ENCODE measurements around the gene ZKSCAN7. TPM values are rescaled to one million over a fixed set of nuclear protein-coding genes. Genes with fewer than 3 reads are reported as not detected.

ZKSCAN7 gene
- total and polyA plus RNA-seq, 2 experiments from 2014 or later, result 4.7 to 17.8 TPM

GRCh38 chr3:44571024-44571423, 16.0 kb downstream of the ZKSCAN7 start:
- no peak overlapping the region for H3K4me2 ChIP-seq
- Mint-ChIP-seq H3K4me1 (no peaks in the 10 kb centered on the region), H3K27ac (no peak overlapping the region), H3K36me3 (ENCODE audit: low read depth) (peaks cover 65% of the 10 kb centered on the region), H3K4me3 (no peak overlapping the region), H3K27me3 (ENCODE audit: insufficient read depth, low read depth, poor library complexity) (peaks cover 2% of the 10 kb centered on the region), H3K9me3 (peaks cover 13% of the 10 kb centered on the region)
- no peaks in the 10 kb centered on the region for H3F3A ChIP-seq (replicated peaks; ENCODE audit: low read depth)
- peaks cover 40% of the 10 kb centered on the region for H3K36me3 ChIP-seq (ENCODE audit: insufficient read depth)
- H3K27ac ChIP-seq (ENCODE audit: low read depth), result no peak overlapping the region
- no peaks in the 10 kb centered on the region for H4K20me1 ChIP-seq (replicated peaks; ENCODE audit: insufficient read depth)
- ATAC-seq (no peak), DNase-seq (ENCODE audit: low spot score) (no peak)
- H3K27me3 ChIP-seq (ENCODE audit: insufficient read depth), result no peaks in the 10 kb centered on the region
- H3K4me3 ChIP-seq, result no peak overlapping the region
- H3K79me2 ChIP-seq (replicated peaks; ENCODE audit: insufficient read depth), result peaks cover 2% of the 10 kb centered on the region; the same call in 1 of the 2 replicates
- no peak for TF ChIP-seq EZH2phosphoT487 (IDR thresholded peaks at IDR 0.05; ENCODE audit: unreplicated experiment)
- no peak for TF ChIP-seq POLR2AphosphoS5 (IDR thresholded peaks at IDR 0.05; ENCODE audit: low read depth)
- no peak for TF ChIP-seq ZNF114 (CRISPR knock-in tag; IDR thresholded peaks at IDR 0.05)
- TF ChIP-seq EZH2 (IDR thresholded peaks at IDR 0.05; ENCODE audit: low read depth, unreplicated experiment), result no peak
- TF ChIP-seq, protein P1, sequence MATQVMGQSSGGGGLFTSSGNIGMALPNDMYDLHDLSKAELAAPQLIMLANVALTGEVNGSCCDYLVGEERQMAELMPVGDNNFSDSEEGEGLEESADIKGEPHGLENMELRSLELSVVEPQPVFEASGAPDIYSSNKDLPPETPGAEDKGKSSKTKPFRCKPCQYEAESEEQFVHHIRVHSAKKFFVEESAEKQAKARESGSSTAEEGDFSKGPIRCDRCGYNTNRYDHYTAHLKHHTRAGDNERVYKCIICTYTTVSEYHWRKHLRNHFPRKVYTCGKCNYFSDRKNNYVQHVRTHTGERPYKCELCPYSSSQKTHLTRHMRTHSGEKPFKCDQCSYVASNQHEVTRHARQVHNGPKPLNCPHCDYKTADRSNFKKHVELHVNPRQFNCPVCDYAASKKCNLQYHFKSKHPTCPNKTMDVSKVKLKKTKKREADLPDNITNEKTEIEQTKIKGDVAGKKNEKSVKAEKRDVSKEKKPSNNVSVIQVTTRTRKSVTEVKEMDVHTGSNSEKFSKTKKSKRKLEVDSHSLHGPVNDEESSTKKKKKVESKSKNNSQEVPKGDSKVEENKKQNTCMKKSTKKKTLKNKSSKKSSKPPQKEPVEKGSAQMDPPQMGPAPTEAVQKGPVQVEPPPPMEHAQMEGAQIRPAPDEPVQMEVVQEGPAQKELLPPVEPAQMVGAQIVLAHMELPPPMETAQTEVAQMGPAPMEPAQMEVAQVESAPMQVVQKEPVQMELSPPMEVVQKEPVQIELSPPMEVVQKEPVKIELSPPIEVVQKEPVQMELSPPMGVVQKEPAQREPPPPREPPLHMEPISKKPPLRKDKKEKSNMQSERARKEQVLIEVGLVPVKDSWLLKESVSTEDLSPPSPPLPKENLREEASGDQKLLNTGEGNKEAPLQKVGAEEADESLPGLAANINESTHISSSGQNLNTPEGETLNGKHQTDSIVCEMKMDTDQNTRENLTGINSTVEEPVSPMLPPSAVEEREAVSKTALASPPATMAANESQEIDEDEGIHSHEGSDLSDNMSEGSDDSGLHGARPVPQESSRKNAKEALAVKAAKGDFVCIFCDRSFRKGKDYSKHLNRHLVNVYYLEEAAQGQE (IDR thresholded peaks at IDR 0.05; ENCODE audit: unreplicated experiment), result no peak
- TF ChIP-seq CTCF (conservative IDR thresholded peaks at IDR 0.05; ENCODE audit: low read depth in 2 of 2), result no peak
- TF ChIP-seq CREB1 (CRISPR knock-in tag; IDR thresholded peaks at IDR 0.05; ENCODE audit: low read depth), result no peak
- no peak for TF ChIP-seq ZNF331 (CRISPR knock-in tag; IDR thresholded peaks at IDR 0.05; ENCODE audit: low read depth)
- TF ChIP-seq ETS1 (IDR thresholded peaks at IDR 0.05), result no peak
- no peaks in the 10 kb centered on the region for H3K4me1 ChIP-seq (ENCODE audit: insufficient read depth)
- H2AFZ ChIP-seq, result no peak overlapping the region
- H3K9me2 ChIP-seq (ENCODE audit: insufficient read depth), result no peaks in the 10 kb centered on the region

GRCh38 chr3:44576613-44577012, 21.6 kb downstream of the ZKSCAN7 start:
- Mint-ChIP-seq H3K27ac (no peak overlapping the region), H3K9me3 (no peaks in the 10 kb centered on the region), H3K27me3 (ENCODE audit: insufficient read depth, low read depth, poor library complexity) (peaks cover 6% of the 10 kb centered on the region), H3K36me3 (ENCODE audit: low read depth) (peaks cover 37% of the 10 kb centered on the region), H3K4me1 (no peaks in the 10 kb centered on the region), H3K4me3 (no peak overlapping the region)
- Histone ChIP-seq H2AFZ (no peak overlapping the region), H3K4me1 (ENCODE audit: insufficient read depth) (no peaks in the 10 kb centered on the region), H3F3A (replicated peaks; ENCODE audit: low read depth) (no peaks in the 10 kb centered on the region), H4K20me1 (replicated peaks; ENCODE audit: insufficient read depth) (no peaks in the 10 kb centered on the region), H3K79me2 (replicated peaks; ENCODE audit: insufficient read depth) (no peaks in the 10 kb centered on the region), H3K36me3 (ENCODE audit: insufficient read depth) (peaks cover 2% of the 10 kb centered on the region; the same call in 1 of the 2 replicates), H3K27ac (ENCODE audit: low read depth) (no peak overlapping the region), H3K4me3 (no peak overlapping the region), H3K27me3 (ENCODE audit: insufficient read depth) (peaks cover 9% of the 10 kb centered on the region), H3K9me2 (ENCODE audit: insufficient read depth) (no peaks in the 10 kb centered on the region), H3K4me2 (no peak overlapping the region)
- ATAC-seq, result no peak
- DNase-seq (ENCODE audit: low spot score), result no peak
- TF ChIP-seq NANOG (IDR thresholded peaks at IDR 0.05; ENCODE audit: borderline replicate concordance), result no peak
- no peak for TF ChIP-seq ZNF114 (CRISPR knock-in tag; IDR thresholded peaks at IDR 0.05)
- TF ChIP-seq JUNB (IDR thresholded peaks at IDR 0.05; ENCODE audit: unreplicated experiment), result no peak
- TF ChIP-seq ETS1 (IDR thresholded peaks at IDR 0.05), result no peak
- TF ChIP-seq CTCF (conservative IDR thresholded peaks at IDR 0.05; ENCODE audit: low read depth in 2 of 2), result no peak
- no peak for TF ChIP-seq EZH2 (IDR thresholded peaks at IDR 0.05; ENCODE audit: low read depth, unreplicated experiment)
- no peak for TF ChIP-seq POLR2AphosphoS5 (IDR thresholded peaks at IDR 0.05; ENCODE audit: low read depth)
